ENCODE measurements around the gene KIF2A.

Gene KIF2A

DNA sequence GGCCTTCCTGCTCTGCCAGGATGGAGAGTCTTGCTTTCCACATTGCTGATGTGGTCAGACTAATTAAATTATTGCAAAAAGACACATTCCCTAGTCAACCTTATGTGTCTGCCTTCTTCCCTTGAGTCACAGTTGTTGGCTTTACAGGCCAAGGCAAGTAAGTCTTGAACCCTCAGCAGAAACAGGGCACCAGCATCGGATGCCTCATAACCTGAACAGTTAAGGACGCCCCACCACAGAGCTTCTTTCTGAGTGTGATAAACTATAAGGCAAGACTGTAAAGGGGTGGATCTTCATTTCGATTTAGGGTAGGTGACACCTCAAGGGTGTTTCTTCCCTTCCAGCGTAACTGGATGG lies 670 bp upstream of the KIF2A start:
- H3K27ac ChIP-seq: peak overlapping the region; percentile 79
- TF ChIP-seq CTCF (IDR thresholded peaks at IDR 0.05): no peak
- TF ChIP-seq ZFX (IDR thresholded peaks at IDR 0.05; ENCODE audit: borderline replicate concordance): no peak

GRCh38 chr5:62306323-62306895 lies 403 bp downstream of the KIF2A start:
- peak overlapping the region; percentile 79 for H3K27ac ChIP-seq
- TF ChIP-seq ZFX (IDR thresholded peaks at IDR 0.05; ENCODE audit: borderline replicate concordance): no peak
- no peak for TF ChIP-seq CTCF (IDR thresholded peaks at IDR 0.05)

DNA sequence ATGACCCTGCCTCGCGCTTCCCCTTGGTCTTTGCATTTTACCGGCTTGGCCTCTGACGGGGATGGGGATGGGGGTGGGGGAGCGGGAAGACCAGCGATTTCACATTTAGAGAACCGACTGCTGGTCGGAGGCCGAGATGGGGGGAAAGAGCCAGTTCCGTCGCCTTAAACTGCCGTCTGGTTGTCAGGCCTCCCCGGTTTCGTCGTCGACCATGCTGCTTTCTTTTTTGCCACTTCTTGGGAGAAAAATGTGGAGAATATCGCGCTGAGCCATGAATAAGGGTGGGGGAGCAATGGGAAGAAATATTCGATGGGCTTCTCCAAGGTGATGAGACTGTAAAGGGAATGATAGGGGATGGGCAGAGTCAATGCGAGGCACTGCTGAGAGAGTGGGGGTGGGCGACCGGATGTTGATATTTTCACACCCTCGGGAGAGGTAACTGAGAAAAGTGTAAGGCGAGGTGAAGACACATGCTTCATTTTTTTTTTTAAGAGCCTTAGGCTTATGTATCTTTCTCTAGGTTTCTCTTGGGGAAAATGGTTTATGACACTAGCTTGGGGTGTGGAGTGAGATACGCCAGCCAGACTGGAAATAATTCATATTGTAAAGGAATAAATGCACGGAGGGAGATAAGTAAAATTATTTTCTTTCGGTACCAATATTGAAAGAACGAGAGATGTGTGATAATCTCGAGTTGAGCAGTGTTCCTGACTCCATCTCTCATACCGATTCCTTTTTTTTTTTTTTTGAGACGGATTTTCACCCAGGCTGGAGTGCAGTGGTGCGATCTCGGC lies 1.1 kb downstream of the KIF2A start:
- peak overlapping the region; percentile 79 for H3K27ac ChIP-seq
- no peak for TF ChIP-seq CTCF (IDR thresholded peaks at IDR 0.05)
- TF ChIP-seq ZFX (IDR thresholded peaks at IDR 0.05; ENCODE audit: borderline replicate concordance): no peak

GRCh38 chr5:62308439-62308838 lies 2.4 kb downstream of the KIF2A start:
- no peak overlapping the region for H3K27ac ChIP-seq
- TF ChIP-seq ZFX (IDR thresholded peaks at IDR 0.05; ENCODE audit: borderline replicate concordance) (no peak), CTCF (IDR thresholded peaks at IDR 0.05) (no peak)

GRCh38 chr5:62309107-62309506 lies 3.1 kb downstream of the KIF2A start:
- TF ChIP-seq ZFX (IDR thresholded peaks at IDR 0.05; ENCODE audit: borderline replicate concordance): no peak
- TF ChIP-seq CTCF (IDR thresholded peaks at IDR 0.05): no peak
- no peak overlapping the region for H3K27ac ChIP-seq

DNA sequence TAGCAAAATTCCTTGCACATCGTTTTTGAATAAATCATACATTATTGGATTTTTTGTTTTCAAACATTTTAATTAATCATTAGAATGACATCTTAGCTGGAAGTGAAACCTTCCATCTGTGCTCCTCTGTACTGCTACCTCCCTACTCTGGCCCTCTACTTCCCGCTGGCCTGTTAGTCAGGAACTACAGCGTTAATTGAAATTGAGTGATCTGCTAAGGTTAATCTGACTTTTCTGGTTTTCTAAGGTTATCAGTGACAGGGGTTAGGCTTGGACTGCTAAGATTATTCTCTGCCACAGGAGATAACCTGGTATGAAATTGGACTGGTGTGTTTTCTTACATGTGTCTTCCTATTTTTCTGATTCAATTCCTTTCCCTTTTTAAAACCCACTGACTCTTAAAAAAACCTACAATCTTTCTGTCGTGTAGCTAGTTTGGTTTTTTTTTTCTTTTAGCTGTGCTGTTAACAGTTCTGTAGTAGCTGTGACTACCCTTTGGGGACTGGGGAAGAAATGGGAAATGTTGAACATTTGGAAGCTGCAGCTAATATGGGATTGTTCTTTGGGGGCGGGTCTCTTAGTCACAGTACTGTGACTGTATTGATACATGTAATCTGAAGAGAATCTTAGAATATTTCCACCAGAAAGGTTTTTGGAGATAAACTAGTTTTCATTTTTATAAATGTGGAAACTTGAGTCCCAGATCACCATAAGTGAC lies 4.6 kb downstream of the KIF2A start:
- TF ChIP-seq ZFX (IDR thresholded peaks at IDR 0.05; ENCODE audit: borderline replicate concordance): no peak
- TF ChIP-seq CTCF (IDR thresholded peaks at IDR 0.05): no peak
- H3K27ac ChIP-seq: no peak overlapping the region

DNA sequence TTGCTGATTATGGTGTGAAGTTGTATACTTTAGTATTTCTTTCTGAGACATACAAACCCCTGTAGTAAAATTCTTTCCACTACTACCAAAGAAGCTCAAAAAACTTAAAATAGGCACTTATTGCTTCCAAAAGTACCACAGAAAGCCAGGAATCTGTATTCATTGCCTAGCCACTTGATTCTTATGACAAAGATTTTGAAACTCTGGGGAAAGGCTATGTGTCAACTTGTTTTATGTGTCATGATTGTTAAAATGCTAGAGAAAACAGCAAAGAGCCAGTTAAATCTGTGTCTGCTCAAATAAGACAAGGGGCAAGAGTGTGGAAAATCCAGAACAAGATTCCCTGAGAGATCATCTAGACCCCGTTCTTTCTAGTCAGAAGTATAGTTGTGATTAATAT lies 6.0 kb downstream of the KIF2A start:
- no peak for TF ChIP-seq CTCF (IDR thresholded peaks at IDR 0.05)
- H3K27ac ChIP-seq: no peak overlapping the region

All from 22Rv1 (cell line).